Right atrium auricular region (tissue), 2 donors: Measurements from ENCODE around the gene CCBE1. TPM values are rescaled to one million over a fixed set of nuclear protein-coding genes. Genes with fewer than 3 reads are reported as not detected.

Experiments
- DNase-seq: peaks from one replicate; pipeline ENCODE4 v3.0.0-alpha.2; 2019; ENCODE audit warnings: low spot score
- H3K27ac ChIP-seq, 2 donors: fragments of 200-600 bp; sonication (generic); 1 replicate in 1 of 2; 2 replicates in 1 of 2; pipeline ENCODE4 v1.5.1; 2016 to 2019
- H3K27me3 ChIP-seq, 2 donors: fragments of 200-600 bp; sonication (generic); one replicate each; pipeline versions ENCODE4 v1.5.1 to v1.6.0; 2017 to 2019
- H3K36me3 ChIP-seq: fragments of 200-600 bp; sonication (generic); one replicate; pipeline ENCODE4 v1.5.1; 2016
- H3K4me1 ChIP-seq, 2 donors: fragments of 200-600 bp; sonication (generic); one replicate each; pipeline versions ENCODE4 v1.5.1 to v1.6.0; 2017 to 2019
- H3K4me3 ChIP-seq, 2 donors: fragments of 200-600 bp; sonication (generic); 1 replicate in 1 of 2; 2 replicates in 1 of 2; pipeline ENCODE4 v1.5.1; 2017 to 2019; ENCODE audit warnings: mild to moderate bottlenecking in 1 of 2, moderate library complexity in 1 of 2
- H3K9me3 ChIP-seq, 2 donors: fragments of 200-600 bp; sonication (generic); one replicate each; pipeline ENCODE4 v1.5.1; 2019
- CTCF ChIP-seq, 2 donors: fragments of 200-600 bp; sonication (generic); IDR thresholded peaks; one replicate each; pipeline ENCODE4 v1.5.1; 2019; ENCODE audit warnings: antibody characterized with exemption in 2 of 2
- total RNA-seq, 2 donors: library from RNA; depleted of rRNA; stranded (reverse); fragments of >200 nt; gene quantifications; one replicate each; pipeline ENCODE4 v1.1.0, GENCODE V29; 2016

CCBE1 gene
- total RNA-seq, 2 donors from 2014 or later: 0.44 to 0.94 TPM

GRCh38 chr18:59395226-59396175 lies 301.7 kb downstream of the CCBE1 start:
- no peak overlapping the region for H3K27ac ChIP-seq
- H3K4me1 ChIP-seq: no peaks in the 10 kb centered on the region
- no peaks in the 10 kb centered on the region for H3K9me3 ChIP-seq
- H3K36me3 ChIP-seq: no peaks in the 10 kb centered on the region
- no peak for DNase-seq
- no peak for TF ChIP-seq CTCF (IDR thresholded peaks at IDR 0.05)
- no peak overlapping the region for H3K4me3 ChIP-seq
- H3K27me3 ChIP-seq: no peaks in the 10 kb centered on the region

GRCh38 chr18:59393381-59393780 lies 303.8 kb downstream of the CCBE1 start:
- no peaks in the 10 kb centered on the region for H3K9me3 ChIP-seq
- no peaks in the 10 kb centered on the region for H3K27me3 ChIP-seq
- no peaks in the 10 kb centered on the region for H3K36me3 ChIP-seq
- no peaks in the 10 kb centered on the region for H3K4me1 ChIP-seq
- H3K4me3 ChIP-seq: no peak overlapping the region
- no peak for TF ChIP-seq CTCF (IDR thresholded peaks at IDR 0.05)
- no peak overlapping the region for H3K27ac ChIP-seq
- DNase-seq: no peak

DNA sequence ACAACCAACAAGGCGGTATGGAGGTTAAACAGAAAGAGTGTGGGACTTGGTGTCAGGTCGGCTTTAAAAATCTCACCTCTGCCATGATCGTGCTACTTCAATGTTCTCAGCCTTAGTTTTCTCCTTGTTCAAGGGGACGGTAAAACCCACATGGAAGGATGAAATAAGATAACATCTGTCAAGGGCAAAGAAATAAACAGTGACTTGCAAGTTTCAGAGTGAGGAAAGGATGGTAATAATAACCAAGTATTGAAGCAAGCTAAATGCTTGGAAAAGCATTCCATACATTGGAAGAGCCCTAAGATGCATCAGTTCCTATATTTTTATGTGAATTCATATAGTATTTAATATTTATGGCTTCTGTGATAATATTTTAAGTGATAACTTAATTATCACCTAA lies 308.4 kb downstream of the CCBE1 start:
- DNase-seq: no peak
- H3K4me1 ChIP-seq: no peaks in the 10 kb centered on the region
- no peaks in the 10 kb centered on the region for H3K9me3 ChIP-seq
- no peak overlapping the region for H3K4me3 ChIP-seq
- H3K27me3 ChIP-seq: no peaks in the 10 kb centered on the region
- H3K27ac ChIP-seq: no peak overlapping the region
- no peak for TF ChIP-seq CTCF (IDR thresholded peaks at IDR 0.05)
- no peaks in the 10 kb centered on the region for H3K36me3 ChIP-seq

DNA sequence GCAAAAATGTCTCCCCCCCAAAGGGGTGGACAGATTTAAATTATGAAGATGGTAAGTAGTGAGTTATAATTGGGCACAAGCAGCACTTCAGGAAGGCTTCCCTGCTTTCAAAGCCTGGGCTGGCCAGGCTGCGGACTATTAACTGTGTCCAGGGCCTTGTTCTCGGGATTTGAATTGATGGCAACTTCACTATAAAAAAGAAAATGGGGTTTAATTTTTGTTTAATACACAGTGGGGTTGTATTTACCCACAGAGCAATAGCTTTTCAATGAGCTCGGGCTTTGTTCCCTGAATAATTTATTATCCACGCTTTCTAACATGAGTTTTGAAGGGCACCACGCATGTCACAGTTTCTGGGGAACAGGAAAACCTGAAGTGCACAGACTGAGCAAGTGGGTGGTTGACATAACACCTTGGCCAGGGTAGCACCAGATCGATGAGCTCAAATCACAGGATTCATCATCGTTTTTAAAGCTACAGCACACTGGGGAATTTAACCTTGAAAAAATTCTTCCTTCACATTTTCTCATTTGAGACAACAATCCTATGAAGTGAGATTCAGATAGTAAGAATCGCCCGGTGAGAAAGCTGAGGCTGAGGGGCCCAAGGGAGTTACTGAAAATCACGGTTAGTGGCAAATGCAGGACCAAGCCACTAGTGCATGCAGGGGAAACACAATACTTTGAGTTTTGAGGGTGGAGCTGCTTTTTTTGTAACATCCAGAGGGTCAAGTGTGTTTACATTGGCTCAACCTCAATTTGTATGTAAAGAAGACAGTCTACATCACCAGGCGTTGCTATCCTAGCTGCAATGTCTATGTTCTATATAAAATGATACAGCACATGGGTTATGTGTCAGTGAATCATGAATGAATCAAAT lies 309.3 kb downstream of the CCBE1 start:
- Histone ChIP-seq H3K4me3 (no peak overlapping the region), H3K9me3 (no peaks in the 10 kb centered on the region), H3K27ac (no peak overlapping the region), H3K4me1 (no peaks in the 10 kb centered on the region), H3K27me3 (no peaks in the 10 kb centered on the region), H3K36me3 (no peaks in the 10 kb centered on the region)
- DNase-seq: no peak
- no peak for TF ChIP-seq CTCF (IDR thresholded peaks at IDR 0.05)

DNA sequence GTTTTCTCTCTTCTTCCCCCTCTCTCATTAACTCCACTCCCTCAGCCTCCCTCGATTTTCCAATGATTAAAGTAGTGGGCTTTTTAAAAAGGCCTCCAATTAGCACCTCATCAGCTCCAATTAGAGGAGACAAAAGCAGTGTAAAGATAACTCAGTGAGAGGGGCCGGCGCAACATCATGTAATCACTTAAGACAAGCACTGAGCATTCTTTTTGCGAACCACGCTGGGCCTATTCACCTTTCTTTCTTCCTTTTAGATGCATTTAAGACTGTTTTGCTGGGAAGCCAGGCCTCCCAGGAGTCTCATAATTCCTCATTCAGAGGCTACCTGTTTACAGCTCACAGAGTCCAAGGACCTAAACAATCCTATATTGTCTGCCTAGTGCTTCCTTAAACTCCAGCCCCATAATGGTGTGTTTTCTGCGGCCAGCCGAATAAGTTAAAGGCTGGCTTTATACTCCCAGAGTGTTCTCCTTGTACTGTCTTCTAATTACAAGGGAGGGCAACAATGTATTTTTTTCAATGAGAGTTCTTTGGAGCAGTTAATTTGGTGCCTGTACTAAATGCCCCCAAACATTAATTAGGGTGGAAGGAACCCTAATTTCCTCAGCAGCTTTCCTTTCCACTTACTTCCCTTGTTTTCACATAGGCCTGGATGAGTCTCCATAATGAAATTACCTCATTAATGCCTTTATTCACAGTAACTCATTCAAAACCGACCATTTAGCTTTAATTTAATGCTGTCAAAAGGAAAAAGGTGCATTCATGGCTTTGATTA lies 310.1 kb downstream of the CCBE1 start:
- no peaks in the 10 kb centered on the region for H3K36me3 ChIP-seq
- no peak overlapping the region for H3K27ac ChIP-seq
- H3K27me3 ChIP-seq: no peaks in the 10 kb centered on the region
- H3K4me3 ChIP-seq: no peak overlapping the region
- no peaks in the 10 kb centered on the region for H3K9me3 ChIP-seq
- DNase-seq: no peak
- no peak for TF ChIP-seq CTCF (IDR thresholded peaks at IDR 0.05)
- H3K4me1 ChIP-seq: no peaks in the 10 kb centered on the region
